ENCODE measurements around the gene MUSTN1.

Gene MUSTN1

GRCh38 chr3:52852419-52852818, 17.6 kb upstream of the MUSTN1 start:
- DNase-seq (ENCODE audit: low read depth in 2 of 2) = no peak

GRCh38 chr3:52851348-52851747, 16.5 kb upstream of the MUSTN1 start:
- DNase-seq (ENCODE audit: low read depth in 2 of 2) = no peak

GRCh38 chr3:52849656-52850055, 14.8 kb upstream of the MUSTN1 start:
- DNase-seq (ENCODE audit: low read depth in 2 of 2) = no peak

- DNase-seq (ENCODE audit: low read depth in 2 of 2) = no peak
These were observed 13.8 kb upstream of the MUSTN1 start for GRCh38 chr3:52848617-52849016.

GRCh38 chr3:52847726-52848125, 12.9 kb upstream of the MUSTN1 start:
- no peak for DNase-seq (ENCODE audit: low read depth in 2 of 2)

GRCh38 chr3:52847241-52847640, 12.4 kb upstream of the MUSTN1 start:
- no peak for DNase-seq (ENCODE audit: low read depth in 2 of 2)

- DNase-seq (ENCODE audit: low read depth in 2 of 2) = no peak
These were observed 11.7 kb upstream of the MUSTN1 start for GRCh38 chr3:52846432-52846965.

GRCh38 chr3:52845691-52846431, 11.0 kb upstream of the MUSTN1 start:
- no peak for DNase-seq (ENCODE audit: low read depth in 2 of 2)

- DNase-seq (ENCODE audit: low read depth in 2 of 2) = no peak
These were observed 10.3 kb upstream of the MUSTN1 start for GRCh38 chr3:52845157-52845556.

- DNase-seq (ENCODE audit: low read depth in 2 of 2) = no peak
These were observed 9.6 kb upstream of the MUSTN1 start for GRCh38 chr3:52844290-52844975.

GRCh38 chr3:52843881-52844280, 9.1 kb upstream of the MUSTN1 start:
- DNase-seq (ENCODE audit: low read depth in 2 of 2) = no peak

GRCh38 chr3:52843108-52843865, 8.5 kb upstream of the MUSTN1 start:
- DNase-seq (ENCODE audit: low read depth in 2 of 2) = no peak

GRCh38 chr3:52842424-52842823, 7.6 kb upstream of the MUSTN1 start:
- no peak for DNase-seq (ENCODE audit: low read depth in 2 of 2)

- DNase-seq (ENCODE audit: low read depth in 2 of 2) = no peak
These were observed 7.1 kb upstream of the MUSTN1 start for GRCh38 chr3:52841981-52842340.

GRCh38 chr3:52841211-52841980, 6.6 kb upstream of the MUSTN1 start:
- no peak for DNase-seq (ENCODE audit: low read depth in 2 of 2)

- no peak for DNase-seq (ENCODE audit: low read depth in 2 of 2)
These were observed 5.2 kb upstream of the MUSTN1 start for GRCh38 chr3:52839892-52840545.

- no peak for DNase-seq (ENCODE audit: low read depth in 2 of 2)
These were observed 4.4 kb upstream of the MUSTN1 start for GRCh38 chr3:52839268-52839575.

GRCh38 chr3:52838561-52839267, 3.9 kb upstream of the MUSTN1 start:
- DNase-seq (ENCODE audit: low read depth in 2 of 2) = no peak

GRCh38 chr3:52836986-52837385, 2.2 kb upstream of the MUSTN1 start:
- DNase-seq (ENCODE audit: low read depth in 2 of 2) = no peak

GRCh38 chr3:52836471-52836845, 1.6 kb upstream of the MUSTN1 start:
- DNase-seq (ENCODE audit: low read depth in 2 of 2) = no peak
